DMS79 (cell line): ENCODE data around the gene MYOF.

Experiments used
- DNase-seq: peaks from one replicate; lab custom pipeline; 2025; lab: John Stamatoyannopoulos, UW

The MYOF gene, protein sequence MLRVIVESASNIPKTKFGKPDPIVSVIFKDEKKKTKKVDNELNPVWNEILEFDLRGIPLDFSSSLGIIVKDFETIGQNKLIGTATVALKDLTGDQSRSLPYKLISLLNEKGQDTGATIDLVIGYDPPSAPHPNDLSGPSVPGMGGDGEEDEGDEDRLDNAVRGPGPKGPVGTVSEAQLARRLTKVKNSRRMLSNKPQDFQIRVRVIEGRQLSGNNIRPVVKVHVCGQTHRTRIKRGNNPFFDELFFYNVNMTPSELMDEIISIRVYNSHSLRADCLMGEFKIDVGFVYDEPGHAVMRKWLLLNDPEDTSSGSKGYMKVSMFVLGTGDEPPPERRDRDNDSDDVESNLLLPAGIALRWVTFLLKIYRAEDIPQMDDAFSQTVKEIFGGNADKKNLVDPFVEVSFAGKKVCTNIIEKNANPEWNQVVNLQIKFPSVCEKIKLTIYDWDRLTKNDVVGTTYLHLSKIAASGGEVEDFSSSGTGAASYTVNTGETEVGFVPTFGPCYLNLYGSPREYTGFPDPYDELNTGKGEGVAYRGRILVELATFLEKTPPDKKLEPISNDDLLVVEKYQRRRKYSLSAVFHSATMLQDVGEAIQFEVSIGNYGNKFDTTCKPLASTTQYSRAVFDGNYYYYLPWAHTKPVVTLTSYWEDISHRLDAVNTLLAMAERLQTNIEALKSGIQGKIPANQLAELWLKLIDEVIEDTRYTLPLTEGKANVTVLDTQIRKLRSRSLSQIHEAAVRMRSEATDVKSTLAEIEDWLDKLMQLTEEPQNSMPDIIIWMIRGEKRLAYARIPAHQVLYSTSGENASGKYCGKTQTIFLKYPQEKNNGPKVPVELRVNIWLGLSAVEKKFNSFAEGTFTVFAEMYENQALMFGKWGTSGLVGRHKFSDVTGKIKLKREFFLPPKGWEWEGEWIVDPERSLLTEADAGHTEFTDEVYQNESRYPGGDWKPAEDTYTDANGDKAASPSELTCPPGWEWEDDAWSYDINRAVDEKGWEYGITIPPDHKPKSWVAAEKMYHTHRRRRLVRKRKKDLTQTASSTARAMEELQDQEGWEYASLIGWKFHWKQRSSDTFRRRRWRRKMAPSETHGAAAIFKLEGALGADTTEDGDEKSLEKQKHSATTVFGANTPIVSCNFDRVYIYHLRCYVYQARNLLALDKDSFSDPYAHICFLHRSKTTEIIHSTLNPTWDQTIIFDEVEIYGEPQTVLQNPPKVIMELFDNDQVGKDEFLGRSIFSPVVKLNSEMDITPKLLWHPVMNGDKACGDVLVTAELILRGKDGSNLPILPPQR (N-terminal part only)

DNA sequence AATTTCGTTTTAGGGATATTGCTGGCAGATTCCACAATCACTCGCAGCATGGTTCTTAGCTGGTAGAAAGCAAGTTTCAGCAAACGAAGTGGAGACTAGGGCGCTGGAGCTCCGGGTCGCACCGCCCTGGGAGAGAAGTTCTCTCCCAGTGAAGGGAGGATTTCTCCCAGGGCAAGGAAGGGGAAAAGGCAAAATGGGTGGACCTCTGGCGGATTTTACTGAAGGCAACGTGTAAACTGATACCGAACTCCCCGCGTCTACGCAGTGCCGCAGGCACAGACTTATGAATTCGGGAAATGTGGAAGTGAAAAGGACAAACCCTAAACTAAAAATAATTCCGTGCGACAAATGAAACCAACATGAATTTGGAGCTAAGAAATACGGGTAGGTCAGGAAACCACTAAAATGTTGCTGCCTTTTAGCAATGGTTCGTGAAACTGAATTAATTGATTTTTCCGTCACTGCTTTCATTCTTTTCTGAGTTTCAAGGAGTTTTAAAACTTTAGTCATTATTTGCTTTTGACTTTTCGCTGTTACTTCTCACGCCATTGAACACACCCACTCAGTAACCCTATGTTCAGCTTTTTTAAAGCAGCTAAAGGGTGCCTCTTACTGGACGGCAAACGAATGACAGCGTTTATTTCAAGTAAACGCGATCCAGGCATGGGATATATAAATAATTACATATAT lies at the start of gene MYOF:
TSS of gene MYOF (minus strand) at position 190 of the 690 bp plus-strand sequence. CDS start at position 50, 140 bp downstream.
- peak; percentile 14 for DNase-seq

DNA sequence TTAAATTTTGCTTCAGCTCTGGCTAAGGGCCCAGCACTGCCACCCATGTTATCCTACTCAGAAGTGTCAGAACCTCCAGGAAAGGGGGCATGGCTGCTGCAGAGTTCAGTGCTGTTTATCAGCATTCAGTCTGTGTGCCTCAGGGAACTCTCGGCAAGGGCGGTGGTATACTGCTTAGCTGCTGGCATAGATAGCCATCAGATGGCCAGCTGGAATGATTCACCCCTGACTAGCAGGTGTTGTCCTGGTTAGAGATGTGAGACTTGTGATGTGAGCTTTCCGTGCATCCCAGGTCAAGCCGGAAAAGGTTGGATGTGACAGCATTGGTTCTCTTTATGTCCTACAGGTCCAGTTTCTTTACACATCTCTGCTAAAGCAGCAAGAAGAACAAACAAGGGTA lies 36.4 kb upstream of the MYOF start:
- DNase-seq, result no peak

DNA sequence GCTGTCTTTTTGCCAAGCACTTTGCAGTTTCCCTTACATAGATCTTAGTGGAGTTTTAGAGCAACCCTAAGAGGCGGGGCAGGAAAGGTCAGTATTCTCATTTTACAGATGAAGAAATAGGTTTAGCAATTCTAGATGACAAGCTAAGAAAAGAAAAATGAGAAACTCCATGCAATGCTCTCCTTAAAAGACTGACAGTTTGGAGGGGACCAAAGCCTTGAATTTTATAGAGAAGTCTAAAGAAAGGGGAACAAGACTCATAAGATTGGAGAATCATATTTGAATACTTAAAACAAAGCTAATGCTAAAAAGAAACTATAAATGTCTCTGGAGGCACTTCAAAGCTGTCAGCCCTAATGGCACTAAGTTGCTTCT lies 33.9 kb upstream of the MYOF start:
- DNase-seq, result no peak

DNA sequence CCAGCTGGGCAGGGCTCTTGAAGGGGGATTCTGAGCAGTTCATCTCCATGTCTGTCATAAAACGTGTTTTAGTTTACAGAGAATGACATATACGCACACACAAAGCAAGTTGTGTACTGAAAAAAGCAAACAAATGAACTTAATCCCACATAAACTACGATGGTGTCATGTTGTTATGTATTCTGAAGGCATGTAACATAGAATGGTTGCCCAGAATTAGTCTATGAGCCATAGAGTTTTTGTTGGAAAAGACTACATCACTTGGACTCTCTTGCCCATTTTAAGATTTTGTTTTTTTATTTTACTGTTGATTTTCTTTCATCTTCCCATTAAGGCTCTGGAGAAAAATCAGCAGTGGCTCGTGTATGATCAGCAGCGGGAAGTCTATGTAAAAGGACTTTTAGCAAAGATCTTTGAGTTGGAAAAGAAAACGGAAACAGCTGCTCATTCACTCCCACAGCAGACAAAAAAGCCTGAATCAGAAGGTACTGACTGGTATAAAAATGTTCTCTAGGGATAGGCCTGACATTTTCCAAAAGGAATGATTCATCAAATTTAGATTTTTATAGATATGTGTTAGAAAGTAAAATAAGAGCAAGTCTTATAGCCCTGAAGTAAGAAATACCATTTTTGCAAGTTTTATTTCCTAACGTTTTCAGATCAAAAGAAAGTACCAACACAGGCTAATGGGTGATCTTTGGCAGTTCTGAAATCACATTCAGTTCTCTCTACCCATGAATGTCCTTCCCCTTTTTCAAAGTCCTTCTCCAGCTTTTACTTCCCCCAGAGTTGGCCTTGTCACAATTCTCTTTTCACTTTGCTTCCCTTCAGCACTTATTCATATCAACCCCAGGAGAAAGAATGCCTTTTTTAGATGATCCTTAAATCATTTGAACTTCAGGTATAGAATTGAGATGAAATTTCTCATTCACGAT lies 33.2 kb upstream of the MYOF start:
- no peak for DNase-seq

DNA sequence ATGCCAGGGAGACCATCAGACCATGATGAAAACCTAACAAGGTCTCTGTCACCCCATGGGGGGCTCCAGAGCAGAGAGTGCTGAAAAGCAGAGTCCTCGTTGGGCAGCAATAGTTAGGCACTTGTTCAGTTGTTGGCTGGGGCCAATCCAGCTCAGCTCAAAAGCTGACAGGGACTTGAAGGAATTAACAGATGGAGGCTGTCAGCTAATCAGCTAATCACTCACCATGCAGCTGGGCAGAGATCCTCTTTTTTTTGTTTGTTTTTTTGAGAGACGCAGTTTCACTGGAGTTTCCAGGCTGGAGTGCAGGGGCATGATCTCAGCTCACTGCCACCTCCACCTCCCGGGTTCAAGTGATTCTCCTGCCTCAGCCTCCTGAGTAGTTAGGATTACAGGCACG lies 32.4 kb upstream of the MYOF start:
- no peak for DNase-seq

DNA sequence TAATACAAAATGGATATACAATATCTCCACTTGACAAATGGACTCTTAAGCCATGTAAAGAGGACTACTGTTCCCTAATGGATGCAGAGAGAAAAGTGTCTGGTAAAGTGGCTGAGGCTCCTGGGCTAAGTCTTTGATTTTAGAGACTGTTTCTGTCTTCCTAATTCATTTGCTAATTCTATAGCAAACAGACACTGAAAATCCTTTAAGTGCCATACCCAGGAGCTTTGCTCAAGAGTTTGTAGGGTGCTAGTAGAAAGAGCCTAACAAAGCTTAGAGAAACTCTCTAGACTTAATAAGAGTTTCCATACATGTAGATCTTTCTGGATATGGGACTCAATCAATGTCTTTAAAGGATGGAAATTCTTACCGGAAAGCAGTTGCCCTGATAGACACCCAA lies 31.0 kb upstream of the MYOF start:
- DNase-seq, result no peak

DNA sequence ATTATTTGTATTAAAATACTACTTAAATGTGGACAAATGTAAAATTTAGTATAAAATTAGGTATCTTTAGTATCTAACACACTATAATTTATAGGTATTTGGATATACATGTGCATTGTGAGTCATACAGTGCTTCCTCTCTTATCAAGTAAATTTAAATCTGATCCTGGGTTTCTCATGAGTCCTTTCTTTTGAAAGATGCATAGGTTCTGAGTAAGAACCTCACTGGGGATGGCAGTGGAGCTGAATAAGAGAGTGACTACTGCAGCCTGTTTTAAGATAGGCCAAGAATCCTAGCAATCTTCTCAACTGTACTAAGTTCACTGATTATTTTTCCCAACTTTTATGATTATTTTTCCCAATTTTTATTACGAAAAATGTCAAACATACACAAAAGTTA lies 30.4 kb upstream of the MYOF start:
- no peak for DNase-seq

DNA sequence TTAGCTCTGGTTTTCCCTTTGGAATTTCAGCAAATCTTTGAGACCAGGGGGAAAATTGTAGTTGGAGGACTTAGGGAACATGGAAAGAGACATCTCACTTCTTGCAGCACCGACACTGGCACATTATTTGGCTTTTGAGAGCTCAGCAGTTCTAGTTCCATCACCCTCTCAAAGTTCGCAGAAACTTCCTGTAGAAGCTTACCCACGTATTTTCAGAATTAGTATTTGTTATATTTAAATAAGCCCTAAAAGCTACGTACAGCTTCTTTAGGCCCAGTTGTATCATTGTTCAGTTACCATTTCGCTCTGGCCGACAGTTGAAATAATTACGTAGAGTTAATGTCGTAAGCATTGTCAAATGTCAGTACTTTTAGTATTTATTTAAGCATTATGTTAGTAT lies 27.7 kb upstream of the MYOF start:
- DNase-seq, result no peak

DNA sequence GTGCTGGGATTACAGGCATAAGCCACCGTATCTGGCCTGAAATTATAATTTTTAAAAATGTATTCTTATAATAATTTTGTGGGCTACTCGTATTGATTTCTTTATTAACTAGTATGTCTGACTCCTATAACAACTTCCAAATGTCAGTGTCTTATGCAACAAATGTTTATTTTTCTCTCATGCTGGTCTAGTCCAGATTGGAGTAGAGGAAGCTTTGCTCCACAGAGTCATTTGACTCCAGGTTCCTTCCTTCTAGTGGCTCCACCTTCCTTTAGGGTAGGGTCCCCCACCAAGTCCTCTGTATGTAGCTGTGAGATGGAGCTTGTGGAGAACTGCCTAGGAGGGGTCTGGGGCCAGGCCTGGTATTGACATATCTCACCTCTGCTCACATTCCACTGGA lies 22.9 kb upstream of the MYOF start:
- DNase-seq, result no peak

DNA sequence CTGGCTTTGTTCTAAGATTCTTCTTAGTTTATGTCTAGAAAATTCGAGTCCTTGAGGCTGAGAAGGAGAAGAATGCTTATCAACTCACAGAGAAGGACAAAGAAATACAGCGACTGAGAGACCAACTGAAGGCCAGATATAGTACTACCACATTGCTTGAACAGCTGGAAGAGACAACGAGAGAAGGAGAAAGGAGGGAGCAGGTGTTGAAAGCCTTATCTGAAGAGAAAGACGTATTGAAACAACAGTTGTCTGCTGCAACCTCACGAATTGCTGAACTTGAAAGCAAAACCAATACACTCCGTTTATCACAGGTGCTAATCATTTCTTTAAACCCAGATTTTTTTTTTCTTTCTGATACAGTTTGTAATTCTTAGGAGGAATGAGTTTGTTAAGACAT lies 20.9 kb upstream of the MYOF start:
- DNase-seq, result no peak

DNA sequence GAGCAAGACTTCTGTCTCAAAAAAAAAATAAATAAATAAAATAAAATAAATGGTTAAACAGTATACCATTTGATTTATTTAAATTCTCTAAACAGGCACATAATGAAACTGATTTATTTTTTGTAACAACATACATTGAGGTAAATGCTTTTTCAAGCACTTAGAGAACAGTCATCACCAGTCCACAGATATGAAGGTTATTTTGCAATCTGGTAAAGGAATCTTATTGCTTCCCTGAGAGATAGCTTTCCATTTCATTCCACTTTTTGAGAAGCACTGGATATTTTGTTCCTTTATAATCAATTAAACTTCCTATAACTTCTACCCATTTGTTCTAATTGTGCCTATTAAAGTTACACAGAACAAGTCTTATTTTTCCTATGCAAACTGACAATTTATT lies 19.5 kb upstream of the MYOF start:
- DNase-seq, result no peak

DNA sequence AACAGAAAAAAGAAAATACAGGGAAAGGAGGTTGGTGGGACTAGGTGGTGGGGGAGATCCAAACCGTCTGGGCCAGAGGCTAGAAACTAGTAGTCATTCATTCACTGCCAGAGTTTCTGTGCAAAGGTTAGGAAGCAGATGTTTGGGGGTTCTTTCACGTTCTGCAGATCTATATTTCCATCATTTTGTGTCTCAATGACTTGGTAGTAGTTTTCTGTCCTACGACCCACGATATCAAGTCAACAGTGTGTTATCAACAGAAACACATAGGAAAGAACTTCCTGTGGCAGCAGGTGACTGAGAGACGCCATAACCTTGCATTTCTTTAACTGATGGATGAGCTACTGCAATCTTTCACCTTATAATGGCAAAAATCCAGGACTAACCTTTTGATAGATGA lies 16.0 kb upstream of the MYOF start:
- no peak for DNase-seq

DNA sequence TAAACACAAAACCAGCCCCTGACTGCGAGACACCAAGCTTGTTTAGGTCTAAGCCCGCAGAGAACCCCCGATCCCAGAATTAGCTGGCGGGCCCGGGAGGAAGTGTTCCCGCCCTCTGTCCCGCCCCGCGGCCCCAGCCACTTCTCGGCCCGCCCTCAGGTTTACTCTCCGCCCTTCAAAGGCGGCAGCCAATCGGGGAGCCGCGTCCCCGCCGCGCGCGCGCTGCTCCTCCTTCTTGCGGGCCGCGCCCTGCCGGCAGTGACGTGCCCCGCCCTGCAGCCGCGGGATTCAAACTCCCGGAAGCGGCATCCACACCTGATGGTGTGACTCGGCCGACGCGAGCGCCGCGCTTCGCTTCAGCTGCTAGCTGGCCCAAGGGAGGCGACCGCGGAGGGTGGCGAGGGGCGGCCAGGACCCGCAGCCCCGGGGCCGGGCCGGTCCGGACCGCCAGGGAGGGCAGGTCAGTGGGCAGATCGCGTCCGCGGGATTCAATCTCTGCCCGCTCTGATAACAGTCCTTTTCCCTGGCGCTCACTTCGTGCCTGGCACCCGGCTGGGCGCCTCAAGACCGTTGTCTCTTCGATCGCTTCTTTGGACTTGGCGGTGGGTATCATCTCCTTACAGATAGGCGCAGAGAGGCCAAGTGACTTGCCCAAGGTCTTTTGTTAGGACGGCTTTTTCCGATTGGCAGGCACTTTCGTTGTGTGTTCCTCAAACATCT lies 14.3 kb upstream of the MYOF start, which contains the start of gene CEP55:
TSS of gene CEP55 (plus strand) at position 291 of the 720 bp plus-strand sequence. CDS start 3,440 bp downstream, outside the sequence.
- peak; percentile 69 for DNase-seq

DNA sequence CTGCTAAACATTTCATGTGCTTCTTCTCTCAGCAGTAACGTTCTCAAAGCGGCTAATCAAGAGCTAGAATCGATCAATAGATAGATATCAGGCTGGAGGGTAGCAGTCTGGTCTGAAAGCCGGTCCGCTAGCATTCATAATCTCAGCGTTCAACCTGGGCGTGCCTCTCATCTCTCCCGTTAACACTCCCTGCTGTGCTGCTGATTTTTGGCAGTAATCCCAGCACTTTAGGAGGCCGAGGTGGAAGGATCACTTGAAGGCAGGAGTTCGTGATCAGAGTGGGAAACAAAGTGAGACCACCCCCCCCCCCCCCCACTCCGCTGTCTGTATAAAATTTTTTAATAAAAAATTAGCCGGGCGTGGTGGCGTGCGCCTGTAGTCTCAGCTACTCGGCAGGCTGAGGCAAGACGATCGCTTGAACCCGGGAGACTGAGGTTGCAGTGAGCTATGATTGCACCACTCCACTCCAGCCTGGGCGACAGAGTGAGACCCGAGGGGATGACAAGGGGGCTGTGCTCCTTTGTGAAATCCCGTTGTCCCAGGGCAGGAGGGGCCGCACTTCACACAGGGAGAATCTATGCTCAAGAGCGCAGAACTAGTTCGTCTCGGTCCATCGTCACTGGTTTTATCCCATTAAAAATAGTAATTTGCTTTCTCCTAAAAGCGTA lies 13.7 kb upstream of the MYOF start:
- DNase-seq, result peak; percentile 10

DNA sequence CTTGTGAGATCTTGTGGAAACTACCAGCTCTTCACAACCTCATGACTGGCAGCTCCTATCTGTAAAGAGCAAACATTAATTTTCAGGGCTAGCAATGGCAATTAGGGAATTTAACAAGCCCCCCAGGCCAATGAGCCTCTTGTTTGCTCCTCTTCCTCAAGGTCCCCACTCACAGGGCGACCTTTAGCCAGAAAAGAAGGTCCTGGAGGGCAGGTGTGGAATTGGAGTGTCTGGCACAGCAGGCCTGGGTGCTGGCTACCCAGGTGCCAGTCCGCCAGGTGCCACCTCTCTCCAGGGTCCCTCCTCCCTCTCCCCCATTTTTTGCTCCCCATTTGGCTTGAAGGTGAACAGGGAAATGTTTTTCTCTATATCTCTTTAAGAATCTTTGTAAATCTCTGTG lies 12.4 kb upstream of the MYOF start:
- no peak for DNase-seq

DNA sequence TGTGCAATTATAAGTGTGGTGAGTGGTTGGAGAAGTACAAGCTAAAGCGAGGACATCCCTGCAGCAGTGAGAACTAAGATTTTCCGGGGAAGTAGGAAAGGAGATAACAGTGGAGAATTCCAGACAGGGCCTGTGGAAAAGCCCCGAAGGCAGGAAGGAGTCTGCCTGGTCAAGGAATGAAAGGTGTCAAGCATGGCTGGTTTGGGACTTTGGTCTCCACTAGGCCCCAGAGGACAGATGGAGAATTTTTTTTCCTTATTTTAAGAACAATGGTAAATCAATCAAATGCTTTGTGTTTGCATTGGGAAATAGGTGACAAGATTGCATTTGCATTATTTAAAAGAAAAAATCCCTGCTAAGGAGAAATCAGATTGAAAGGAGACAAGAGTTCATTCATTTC lies 11.0 kb upstream of the MYOF start:
- no peak for DNase-seq

DNA sequence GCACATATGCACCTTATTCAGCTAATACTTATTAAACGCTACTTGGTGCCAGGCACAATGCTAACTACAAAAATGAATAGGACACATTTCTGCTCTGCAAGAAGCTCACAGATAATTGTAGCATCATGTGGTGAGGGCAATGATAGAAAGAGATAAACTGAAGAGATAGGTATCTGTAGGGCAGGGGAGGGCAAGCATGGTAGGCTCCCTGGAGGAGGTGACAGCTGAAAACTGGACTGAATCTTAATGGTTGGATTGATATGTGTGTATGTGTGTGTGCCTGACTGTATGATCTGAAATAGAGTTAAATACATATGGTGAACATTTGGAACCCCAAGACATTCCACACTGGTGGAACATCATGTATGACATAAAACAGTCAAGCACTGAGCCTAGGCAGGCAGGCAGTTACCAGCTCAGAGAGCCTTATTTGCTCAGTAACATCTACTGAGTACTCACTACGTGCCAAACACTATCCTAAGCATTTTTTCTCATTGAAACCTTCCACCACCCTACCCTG lies 9.5 kb upstream of the MYOF start:
- no peak for DNase-seq

DNA sequence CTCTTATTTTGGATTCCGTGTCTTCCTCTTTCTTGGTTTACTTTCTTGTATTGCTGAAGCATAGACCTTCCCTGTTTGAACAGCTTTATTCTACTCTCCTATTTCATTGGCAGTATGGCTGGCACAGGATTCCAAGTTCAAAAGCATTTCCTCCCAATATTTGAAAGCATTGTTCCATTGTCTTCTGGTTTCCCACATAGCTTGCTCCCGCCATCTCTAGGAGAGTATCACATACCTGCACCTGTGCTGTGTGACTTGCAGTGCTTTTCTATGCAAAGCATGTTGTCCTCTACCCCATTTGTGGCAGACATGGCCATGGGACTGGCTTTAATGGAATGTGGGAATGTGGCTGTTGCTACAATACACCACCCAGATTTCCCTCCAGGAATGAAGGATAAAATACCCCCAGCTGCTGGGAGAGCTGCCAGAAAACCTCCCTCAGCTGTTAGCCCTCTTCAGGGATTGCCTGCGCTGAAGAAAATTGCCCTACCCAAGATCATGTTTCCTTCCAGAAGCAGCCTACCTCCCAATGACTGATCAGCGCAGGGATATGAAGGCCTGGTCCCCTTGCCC lies 6.9 kb upstream of the MYOF start:
- DNase-seq, result no peak

DNA sequence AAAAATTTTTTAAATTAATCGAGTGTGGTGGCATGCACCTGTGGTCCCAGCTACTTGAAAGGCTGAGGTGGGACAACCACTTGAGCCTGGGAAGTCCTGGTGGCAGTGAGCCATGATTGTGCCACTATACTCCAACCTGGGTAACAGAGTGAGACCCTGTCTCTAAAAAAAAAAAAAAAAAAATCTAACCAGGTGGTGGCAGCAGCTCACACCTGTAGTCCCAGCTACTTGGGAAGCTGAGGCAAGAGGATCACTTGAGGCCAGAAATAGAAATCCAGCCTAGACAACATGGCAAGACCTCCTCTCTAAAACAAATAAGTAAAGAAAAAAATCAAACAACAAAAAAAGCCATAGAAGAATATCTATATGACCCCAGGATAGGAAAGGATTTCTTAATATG lies 3.6 kb upstream of the MYOF start:
- DNase-seq, result no peak
